HG02970 (cell line): ENCODE results near the gene ZFP14.
"Not testable (repeated sequence)": the region's sequence is repeated elsewhere in the genome, so short reads cannot be mapped to it uniquely, and the experiment has no call there.

Experiments
- ATAC-seq: cut with Tn5 transposase; IDR thresholded peaks from one replicate; pipeline ENCODE4 v1.9.1; 2021; ENCODE audit warnings: mild to moderate bottlenecking, moderate library complexity, moderate number of reproducible peaks; ENCODE audit not compliant: unreplicated experiment, low FRiP score

Gene ZFP14

DNA sequence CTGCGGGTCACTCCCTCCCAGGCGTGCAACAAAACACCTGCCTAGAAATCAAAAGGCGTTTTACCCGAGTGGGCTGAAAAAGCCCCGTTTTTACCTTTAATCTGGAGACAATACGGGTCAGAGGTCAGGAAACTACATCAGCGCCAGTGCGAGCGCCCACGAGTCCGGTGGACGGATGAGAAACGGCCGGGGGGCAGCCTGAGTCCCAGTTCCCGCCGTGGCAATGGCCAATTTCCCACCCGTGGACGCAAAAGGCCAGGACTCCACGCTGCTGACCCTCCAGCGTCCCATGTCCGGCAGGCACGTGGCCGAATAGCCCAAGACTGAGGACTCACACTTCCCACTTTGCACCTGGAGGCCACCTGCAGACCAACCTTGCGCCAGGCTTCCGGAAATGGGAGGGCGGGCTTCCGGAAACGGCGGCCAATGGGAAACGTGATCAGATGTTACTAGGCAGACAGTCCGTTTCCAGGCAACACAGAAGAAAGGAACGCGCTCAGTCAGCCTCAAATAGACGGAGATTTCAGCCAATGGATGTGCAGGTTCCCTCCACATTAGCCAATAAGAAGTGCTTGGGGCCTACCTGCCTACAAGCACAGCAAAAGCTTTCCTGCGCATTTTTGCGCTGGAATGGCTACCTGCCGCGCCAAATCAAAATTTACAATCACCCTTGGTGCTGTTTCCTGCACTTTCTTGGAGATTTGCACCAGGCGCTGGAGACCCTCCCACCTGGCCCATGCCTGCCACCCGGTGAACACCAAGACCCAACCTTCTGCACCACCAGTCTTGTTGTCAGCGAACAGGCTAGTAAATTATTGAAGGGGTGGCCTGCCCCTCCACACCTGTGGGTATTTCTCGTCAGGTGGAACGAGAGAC lies 47.4 kb downstream of the ZFP14 start:
- ATAC-seq = no peak

DNA sequence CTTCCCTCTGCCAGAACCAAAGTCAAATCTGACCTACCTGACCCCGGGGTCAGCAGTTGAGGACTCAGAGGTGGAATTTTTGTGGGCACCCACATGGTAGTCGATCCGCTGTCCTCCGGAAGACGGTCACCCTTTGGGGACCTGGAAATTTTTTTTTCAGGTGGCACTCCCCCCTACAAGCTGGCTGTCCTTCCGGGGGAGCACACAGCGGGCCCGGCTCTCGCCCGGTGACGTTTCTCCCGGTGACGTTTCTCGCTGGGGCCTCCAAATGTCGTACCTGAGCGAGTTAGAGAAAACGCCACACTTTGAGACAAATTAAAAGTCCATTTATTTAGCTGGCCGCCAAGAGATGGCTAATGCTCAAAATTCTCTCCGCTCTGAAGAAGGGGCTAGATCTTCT lies 48.8 kb downstream of the ZFP14 start:
- no peak for ATAC-seq

DNA sequence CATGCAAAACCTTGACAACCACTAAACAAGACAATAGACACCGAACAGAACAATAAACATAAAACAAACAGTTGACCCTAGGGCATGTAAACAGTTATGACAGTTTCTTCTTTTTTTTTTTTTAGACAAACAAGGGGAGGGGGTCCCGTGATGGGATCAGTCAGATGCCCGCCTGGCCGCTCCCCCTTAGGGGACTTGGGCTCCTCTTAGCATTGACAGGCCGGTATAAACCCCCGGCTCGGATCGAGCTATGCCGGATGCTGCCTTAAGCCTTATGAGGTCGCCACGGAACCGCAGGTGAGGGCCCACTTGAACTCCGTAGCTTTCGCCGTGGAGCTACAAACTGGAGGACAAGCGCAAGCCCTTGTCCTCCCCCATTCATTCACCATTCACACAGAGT lies 49.5 kb downstream of the ZFP14 start:
- not testable (repeated sequence) for ATAC-seq

DNA sequence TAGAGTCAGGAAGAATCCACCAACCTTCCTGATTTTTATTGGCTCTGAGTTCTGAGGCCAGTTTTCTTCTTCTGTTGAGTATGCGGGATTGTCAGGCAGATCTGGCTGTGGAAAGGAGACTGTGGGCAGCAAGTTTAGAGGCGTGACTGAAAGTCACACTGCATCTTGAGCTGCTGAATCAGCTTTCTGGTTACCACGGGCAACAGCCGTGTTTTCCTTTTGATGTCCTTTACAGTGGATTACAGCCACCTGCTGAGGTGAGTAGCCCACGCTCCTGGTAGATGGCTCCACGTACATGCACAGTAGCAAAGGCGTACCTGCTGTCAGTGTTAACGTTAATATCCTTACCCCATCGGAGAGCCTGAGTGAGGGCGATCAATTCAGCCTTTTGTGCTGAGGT lies 52.4 kb downstream of the ZFP14 start:
- ATAC-seq = not testable (repeated sequence)

DNA sequence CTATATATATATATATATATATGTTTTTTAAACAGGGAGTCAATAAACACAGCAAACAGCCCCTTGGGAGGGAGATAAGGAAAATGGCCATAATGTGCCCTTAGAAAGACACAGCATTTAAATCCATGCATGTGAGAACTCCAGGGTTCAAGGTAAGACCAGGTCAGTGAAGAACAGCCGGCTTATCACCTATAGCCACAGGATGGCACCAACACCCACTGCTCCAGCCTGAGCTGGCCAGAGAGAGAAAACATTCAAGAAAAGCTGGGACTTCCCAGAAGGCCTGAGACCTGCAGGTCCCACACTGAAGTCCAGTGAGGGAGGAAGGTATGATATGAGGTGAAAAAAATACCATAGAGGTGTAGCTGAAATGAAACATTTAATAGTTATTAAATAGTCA lies 63.8 kb downstream of the ZFP14 start:
- ATAC-seq = not testable (repeated sequence)

DNA sequence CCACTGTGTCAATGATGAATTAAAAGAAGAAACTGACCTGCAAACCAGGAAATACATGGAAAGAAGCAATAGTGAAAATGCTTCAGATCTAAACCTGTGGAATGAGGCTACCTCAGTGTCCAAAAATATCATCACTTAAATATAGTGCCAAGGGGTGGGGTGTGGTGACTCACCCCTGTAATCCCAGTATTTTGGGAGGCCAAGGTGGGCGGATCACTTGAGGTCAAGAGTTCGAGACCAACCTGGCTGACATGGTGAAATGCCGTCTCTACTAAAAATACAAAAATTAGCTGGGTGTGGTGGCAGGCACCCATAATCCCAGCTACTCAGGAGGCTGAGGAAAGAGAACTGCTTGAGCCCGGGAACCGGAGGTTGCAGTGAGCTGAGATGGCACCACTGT lies 64.9 kb downstream of the ZFP14 start:
- ATAC-seq = not testable (repeated sequence)

DNA sequence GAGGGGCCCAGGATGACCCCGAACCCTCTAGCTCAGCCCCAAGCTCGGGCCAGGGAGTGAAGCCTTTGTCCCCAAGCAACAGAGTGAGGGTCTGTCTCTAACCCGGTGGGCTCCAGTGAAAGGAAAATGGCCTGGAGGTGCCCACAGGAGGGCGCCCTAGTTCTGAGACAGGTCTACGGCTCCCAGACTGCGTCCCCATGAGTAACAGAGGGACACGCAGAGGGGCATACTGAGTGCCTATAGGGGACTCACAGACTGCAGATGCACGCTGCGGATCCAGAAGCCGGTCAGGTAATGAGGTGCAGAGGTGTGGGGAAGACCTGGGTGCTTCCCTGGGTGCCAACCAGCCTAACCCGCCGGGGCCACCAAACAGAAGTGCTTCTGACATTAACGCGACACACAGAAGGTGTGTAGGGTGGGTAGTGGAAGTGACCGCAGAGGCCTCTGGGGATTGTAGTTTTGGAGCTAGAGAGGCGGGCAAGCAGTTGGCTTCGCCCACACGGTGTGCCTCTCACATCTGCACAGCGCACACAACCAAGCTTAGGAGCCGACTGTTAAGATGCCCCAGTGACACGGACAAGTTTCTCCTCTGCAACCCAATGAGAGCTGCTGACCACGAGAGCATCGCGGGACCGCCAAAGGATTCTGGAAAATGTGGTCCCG lies 67.8 kb downstream of the ZFP14 start:
- not testable (repeated sequence) for ATAC-seq

DNA sequence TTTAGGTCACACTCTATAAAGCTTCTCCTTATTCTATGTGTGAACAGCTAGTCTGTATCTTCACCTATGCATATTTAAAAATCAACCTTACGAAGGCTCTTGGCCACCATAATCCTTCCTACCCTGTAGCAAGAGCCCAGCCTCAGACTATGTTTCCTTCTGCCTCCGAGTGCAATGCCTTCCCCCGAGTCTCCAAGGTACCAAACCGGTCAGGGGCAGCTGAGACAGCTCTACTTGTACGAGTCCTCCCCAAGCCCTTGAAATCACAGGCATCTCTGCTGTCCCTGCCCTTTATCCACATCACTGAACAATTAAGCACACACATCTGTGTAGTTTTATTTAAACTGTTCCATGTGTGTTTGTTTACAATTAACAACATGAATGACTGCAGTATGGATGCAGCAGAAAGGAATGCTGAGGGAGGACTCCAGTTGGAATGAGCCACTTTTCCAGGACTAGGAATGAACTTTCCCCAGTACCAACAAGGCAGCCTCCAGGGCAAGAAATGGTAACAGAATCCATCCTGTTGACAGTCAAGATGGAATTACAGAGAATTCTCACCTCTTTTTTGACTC lies 68.5 kb downstream of the ZFP14 start:
- ATAC-seq = not testable (repeated sequence)

DNA sequence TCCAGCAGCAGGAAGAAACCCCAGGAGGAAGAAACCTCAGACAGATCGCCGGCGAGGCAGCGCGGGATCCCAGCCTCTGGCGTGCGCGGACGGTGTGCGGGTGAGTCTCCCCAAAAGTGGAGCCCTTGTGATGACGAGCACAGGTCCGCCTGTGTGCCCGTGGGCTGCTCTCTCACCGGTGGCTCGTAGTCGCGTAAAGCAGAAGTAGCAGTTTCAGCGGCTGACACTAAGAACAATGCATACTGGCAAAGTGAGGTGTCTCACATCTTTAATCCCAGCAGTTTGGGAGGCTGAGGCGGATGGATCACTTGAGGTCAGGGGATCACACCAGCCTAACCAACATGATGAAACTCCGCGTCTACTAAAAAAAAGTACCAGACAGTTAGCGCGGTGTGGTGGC lies 69.2 kb downstream of the ZFP14 start:
- ATAC-seq = not testable (repeated sequence)

DNA sequence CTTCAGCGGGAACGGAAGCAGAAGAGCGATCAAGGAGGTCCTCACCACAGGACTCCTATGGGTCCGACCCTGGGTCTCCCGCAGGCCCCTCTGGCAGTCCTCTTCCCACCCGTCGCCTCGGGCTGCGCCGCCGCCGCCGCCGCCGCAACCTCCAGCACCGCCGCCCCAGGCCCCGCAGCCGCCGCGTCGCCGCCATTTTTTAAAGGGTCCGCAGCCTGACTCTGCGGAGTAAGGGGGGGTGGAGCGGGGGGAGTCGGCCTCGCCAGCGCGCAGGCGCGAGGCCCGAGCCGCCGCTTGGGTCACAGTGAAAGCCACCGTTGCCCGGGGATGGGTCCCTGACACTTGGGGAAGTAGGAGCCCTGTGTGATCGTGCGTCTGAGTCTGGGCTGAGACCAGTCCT lies 69.7 kb downstream of the ZFP14 start:
- ATAC-seq = not testable (repeated sequence)

DNA sequence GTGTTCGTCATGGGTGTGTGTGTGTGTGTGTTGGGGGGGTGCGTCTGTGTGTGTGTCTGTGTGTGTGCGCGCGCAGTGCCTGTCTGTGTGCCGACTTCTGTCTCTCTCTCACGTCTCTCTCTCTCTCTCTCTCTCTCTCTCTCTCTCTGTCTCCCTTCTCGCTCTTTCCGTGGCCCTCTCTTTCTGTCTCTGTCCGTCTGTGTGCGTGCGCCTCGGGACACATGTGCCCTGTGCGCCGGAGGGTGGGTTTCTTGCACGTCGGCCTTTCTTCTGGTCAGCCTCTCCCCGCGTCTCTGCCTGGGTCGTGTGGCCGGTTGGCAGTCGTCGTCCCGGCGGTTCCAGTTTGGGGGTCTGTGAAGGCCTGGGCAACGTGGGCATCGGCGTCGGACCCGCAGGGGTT lies 86.7 kb downstream of the ZFP14 start:
- ATAC-seq = not testable (repeated sequence)
